ENCODE results near the gene N4BP2L2. TPM values are rescaled to one million over a fixed set of nuclear protein-coding genes. Genes with fewer than 3 reads are reported as not detected.

Gene N4BP2L2
- total and polyA plus RNA-seq, 2 of the 13 experiments (the other 11 are each of a cell fraction or from before 2014, with no cell fraction given): 58.9 to 81.2 TPM

GRCh38 chr13:32538621-32539246 is at the start of gene N4BP2L2 (continued):
- TF ChIP-seq AFF4 (CRISPR knock-in tag; IDR thresholded peaks at IDR 0.05): no peak
- TF ChIP-seq KLF9 (CRISPR knock-in tag; IDR thresholded peaks at IDR 0.05; ENCODE audit: low read depth): no peak
- TF ChIP-seq, protein P1, sequence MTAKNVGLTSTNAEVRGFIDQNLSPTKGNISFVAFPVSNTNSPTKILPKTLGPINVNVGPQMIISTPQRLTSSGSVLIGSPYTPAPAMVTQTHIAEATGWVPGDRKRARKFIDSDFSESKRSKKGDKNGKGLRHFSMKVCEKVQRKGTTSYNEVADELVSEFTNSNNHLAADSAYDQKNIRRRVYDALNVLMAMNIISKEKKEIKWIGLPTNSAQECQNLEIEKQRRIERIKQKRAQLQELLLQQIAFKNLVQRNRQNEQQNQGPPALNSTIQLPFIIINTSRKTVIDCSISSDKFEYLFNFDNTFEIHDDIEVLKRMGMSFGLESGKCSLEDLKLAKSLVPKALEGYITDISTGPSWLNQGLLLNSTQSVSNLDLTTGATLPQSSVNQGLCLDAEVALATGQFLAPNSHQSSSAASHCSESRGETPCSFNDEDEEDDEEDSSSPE (CRISPR knock-in tag; IDR thresholded peaks at IDR 0.05): peak; percentile 62; the same call in 1 of the 2 replicates
- TF ChIP-seq IKZF1 (IDR thresholded peaks at IDR 0.05): no peak
- no peak for TF ChIP-seq ZNF547 (CRISPR knock-in tag; IDR thresholded peaks at IDR 0.05)
- TF ChIP-seq SRSF9 (IDR thresholded peaks at IDR 0.05; ENCODE audit: borderline replicate concordance, insufficient read depth, low read depth, low read length, poor library complexity, severe bottlenecking): no peak
- TF ChIP-seq, protein P2, sequence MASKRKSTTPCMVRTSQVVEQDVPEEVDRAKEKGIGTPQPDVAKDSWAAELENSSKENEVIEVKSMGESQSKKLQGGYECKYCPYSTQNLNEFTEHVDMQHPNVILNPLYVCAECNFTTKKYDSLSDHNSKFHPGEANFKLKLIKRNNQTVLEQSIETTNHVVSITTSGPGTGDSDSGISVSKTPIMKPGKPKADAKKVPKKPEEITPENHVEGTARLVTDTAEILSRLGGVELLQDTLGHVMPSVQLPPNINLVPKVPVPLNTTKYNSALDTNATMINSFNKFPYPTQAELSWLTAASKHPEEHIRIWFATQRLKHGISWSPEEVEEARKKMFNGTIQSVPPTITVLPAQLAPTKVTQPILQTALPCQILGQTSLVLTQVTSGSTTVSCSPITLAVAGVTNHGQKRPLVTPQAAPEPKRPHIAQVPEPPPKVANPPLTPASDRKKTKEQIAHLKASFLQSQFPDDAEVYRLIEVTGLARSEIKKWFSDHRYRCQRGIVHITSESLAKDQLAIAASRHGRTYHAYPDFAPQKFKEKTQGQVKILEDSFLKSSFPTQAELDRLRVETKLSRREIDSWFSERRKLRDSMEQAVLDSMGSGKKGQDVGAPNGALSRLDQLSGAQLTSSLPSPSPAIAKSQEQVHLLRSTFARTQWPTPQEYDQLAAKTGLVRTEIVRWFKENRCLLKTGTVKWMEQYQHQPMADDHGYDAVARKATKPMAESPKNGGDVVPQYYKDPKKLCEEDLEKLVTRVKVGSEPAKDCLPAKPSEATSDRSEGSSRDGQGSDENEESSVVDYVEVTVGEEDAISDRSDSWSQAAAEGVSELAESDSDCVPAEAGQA (IDR thresholded peaks at IDR 0.05; ENCODE audit: low read depth): peak; percentile 94
- TF ChIP-seq, protein P2 (CRISPR knock-in tag; IDR thresholded peaks at IDR 0.05; ENCODE audit: borderline replicate concordance): 0 out of 2 replicates have a peak, but pooled peaks have one; percentile 39
- peak; percentile 98 for TF ChIP-seq NR2C2 (CRISPR knock-in tag; IDR thresholded peaks at IDR 0.05; ENCODE audit: borderline replicate concordance)
- TF ChIP-seq ZNF839 (CRISPR knock-in tag; IDR thresholded peaks at IDR 0.05; ENCODE audit: borderline replicate concordance): no peak
- no peak for TF ChIP-seq TRIM24 (CRISPR knock-in tag; IDR thresholded peaks at IDR 0.05)
- no peak for TF ChIP-seq ZNF383 (CRISPR knock-in tag; IDR thresholded peaks at IDR 0.05; ENCODE audit: borderline replicate concordance)
- TF ChIP-seq, protein P3, sequence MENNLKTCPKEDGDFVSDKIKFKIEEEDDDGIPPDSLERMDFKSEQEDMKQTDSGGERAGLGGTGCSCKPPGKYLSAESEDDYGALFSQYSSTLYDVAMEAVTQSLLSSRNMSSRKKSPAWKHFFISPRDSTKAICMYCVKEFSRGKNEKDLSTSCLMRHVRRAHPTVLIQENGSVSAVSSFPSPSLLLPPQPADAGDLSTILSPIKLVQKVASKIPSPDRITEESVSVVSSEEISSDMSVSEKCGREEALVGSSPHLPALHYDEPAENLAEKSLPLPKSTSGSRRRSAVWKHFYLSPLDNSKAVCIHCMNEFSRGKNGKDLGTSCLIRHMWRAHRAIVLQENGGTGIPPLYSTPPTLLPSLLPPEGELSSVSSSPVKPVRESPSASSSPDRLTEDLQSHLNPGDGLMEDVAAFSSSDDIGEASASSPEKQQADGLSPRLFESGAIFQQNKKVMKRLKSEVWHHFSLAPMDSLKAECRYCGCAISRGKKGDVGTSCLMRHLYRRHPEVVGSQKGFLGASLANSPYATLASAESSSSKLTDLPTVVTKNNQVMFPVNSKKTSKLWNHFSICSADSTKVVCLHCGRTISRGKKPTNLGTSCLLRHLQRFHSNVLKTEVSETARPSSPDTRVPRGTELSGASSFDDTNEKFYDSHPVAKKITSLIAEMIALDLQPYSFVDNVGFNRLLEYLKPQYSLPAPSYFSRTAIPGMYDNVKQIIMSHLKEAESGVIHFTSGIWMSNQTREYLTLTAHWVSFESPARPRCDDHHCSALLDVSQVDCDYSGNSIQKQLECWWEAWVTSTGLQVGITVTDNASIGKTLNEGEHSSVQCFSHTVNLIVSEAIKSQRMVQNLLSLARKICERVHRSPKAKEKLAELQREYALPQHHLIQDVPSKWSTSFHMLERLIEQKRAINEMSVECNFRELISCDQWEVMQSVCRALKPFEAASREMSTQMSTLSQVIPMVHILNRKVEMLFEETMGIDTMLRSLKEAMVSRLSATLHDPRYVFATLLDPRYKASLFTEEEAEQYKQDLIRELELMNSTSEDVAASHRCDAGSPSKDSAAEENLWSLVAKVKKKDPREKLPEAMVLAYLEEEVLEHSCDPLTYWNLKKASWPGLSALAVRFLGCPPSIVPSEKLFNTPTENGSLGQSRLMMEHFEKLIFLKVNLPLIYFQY (CRISPR knock-in tag; IDR thresholded peaks at IDR 0.05; ENCODE audit: borderline replicate concordance): no peak
- peak; percentile 74; the same call in 1 of the 2 replicates for TF ChIP-seq SMAD3 (CRISPR knock-in tag; IDR thresholded peaks at IDR 0.05)
